ENCODE measurements around the gene KCNH2. TPM values are rescaled to one million over a fixed set of nuclear protein-coding genes. Genes with fewer than 3 reads are reported as not detected.

Gene KCNH2
- total RNA-seq, 1 donor, result 0.94 TPM

GRCh38 chr7:150900675-150901074 lies 77.4 kb downstream of the KCNH2 start:
- Histone ChIP-seq H3K9me3 (ENCODE audit: low read depth, low read length) (no peaks in the 10 kb centered on the region), H3K4me3 (ENCODE audit: low read length) (no peak overlapping the region), H3K27me3 (ENCODE audit: insufficient read depth, low read length) (peaks cover 31% of the 10 kb centered on the region), H3K4me1 (ENCODE audit: insufficient read depth, low read length) (peaks cover 4% of the 10 kb centered on the region)

GRCh38 chr7:150898475-150899011 lies 79.6 kb downstream of the KCNH2 start:
- Histone ChIP-seq H3K9me3 (ENCODE audit: low read depth, low read length) (no peaks in the 10 kb centered on the region), H3K4me3 (ENCODE audit: low read length) (no peak overlapping the region), H3K27me3 (ENCODE audit: insufficient read depth, low read length) (peaks cover 13% of the 10 kb centered on the region), H3K4me1 (ENCODE audit: insufficient read depth, low read length) (peaks cover 4% of the 10 kb centered on the region)

DNA sequence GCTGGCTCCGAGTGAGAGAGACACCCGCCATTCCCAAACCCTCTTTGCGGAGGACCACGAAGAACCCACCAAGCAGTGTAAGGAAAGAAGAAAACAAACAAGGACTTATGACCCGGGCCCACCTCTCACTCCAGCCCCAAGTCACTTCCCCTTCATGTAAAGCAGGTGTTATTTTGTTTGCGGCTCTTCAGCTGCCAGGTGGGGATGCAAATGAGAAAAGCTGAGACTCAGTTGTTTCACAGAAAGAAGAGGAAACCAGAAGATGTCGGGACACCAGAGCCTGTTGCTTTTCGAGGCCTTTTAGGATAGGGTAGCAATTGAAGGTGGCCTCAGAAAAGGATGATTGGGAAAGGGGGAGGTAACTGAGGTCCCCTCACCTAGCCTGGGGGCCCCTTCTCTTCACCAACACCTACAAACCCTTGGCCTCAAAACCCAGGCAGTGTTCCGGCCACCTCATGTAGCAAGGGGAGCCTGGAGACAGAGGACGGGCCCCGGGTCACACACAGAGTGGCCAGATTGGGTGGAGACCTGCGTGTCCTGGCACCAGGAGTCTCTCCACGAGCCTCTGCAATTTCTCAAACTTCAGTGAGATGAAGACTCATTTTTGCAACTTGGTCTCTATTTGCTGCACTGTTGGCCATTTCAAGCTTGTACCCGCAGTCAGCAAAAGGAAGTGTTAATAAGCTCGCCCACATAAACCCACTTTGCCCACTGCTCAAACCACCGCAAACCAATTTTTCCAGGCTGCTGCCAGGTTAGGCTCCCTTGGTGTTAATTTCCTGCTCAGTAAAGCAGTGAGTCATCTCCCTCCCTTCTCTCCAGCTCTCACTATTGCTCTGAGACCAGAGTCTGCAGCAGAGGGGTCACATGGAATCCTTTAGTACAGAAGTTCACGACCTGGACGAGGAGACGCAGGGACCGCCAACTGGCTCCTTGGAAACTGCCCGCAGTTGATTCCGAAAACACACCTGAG lies 80.3 kb downstream of the KCNH2 start:
- peaks cover 12% of the 10 kb centered on the region for H3K27me3 ChIP-seq (ENCODE audit: insufficient read depth, low read length)
- no peaks in the 10 kb centered on the region for H3K9me3 ChIP-seq (ENCODE audit: low read depth, low read length)
- H3K4me3 ChIP-seq (ENCODE audit: low read length), result no peak overlapping the region
- peaks cover 4% of the 10 kb centered on the region for H3K4me1 ChIP-seq (ENCODE audit: insufficient read depth, low read length)

- H3K27me3 ChIP-seq (ENCODE audit: insufficient read depth, low read length), result peaks cover 9% of the 10 kb centered on the region
- H3K4me1 ChIP-seq (ENCODE audit: insufficient read depth, low read length), result peaks cover 4% of the 10 kb centered on the region
- H3K9me3 ChIP-seq (ENCODE audit: low read depth, low read length), result no peaks in the 10 kb centered on the region
- H3K4me3 ChIP-seq (ENCODE audit: low read length), result no peak overlapping the region
These were observed 81.4 kb downstream of the KCNH2 start for GRCh38 chr7:150896562-150897209.

DNA sequence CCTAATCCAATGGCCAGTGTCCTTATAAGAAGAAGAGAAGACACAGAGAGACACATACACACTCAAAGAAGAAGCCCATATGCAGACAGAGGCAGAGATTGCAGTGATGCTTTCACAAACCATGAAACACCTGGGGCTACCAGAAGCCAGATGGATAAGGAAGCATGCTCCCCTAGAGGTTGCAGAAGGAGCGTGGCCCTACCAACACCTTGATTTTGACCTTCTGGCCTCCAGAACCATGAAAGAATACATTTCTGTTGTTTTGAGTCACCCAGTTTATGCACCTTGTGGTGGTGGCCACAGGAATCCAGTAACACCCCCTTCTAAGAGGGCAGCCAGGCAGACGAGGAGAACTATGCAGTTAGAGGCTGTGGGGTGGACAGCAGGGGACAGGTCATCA lies 82.3 kb downstream of the KCNH2 start:
- Histone ChIP-seq H3K9me3 (ENCODE audit: low read depth, low read length) (no peaks in the 10 kb centered on the region), H3K4me3 (ENCODE audit: low read length) (no peak overlapping the region), H3K27me3 (ENCODE audit: insufficient read depth, low read length) (peaks cover 9% of the 10 kb centered on the region), H3K4me1 (ENCODE audit: insufficient read depth, low read length) (peaks cover 4% of the 10 kb centered on the region)

Other genes starting within 250 kb of the KCNH2 start
- gene GIMAP5, start 240.9 kb downstream of the KCNH2 start, total RNA-seq, result 102 TPM
- 4.7 TPM for gene TMEM176B, start 178.0 kb downstream of the KCNH2 start, total RNA-seq
- 2.1 TPM for gene TMEM176A, start 177.6 kb downstream of the KCNH2 start, total RNA-seq
- 0.10 TPM for gene AOC1, start 125.8 kb downstream of the KCNH2 start, total RNA-seq
- 2.1 TPM for gene NOS3, start 12.7 kb upstream of the KCNH2 start, total RNA-seq
- gene ATG9B, start 46.2 kb upstream of the KCNH2 start, total RNA-seq, result 3.6 TPM
- gene ABCB8, start 50.1 kb upstream of the KCNH2 start, total RNA-seq, result 21.5 TPM
- 0.84 TPM for gene ASIC3, start 70.2 kb upstream of the KCNH2 start, total RNA-seq
- 3.7 TPM for gene CDK5, start 79.6 kb upstream of the KCNH2 start, total RNA-seq
- 9.4 TPM for gene SLC4A2, start 81.3 kb upstream of the KCNH2 start, total RNA-seq
- gene FASTK, start 102.5 kb upstream of the KCNH2 start, total RNA-seq, result 33.6 TPM
- gene TMUB1, start 105.2 kb upstream of the KCNH2 start, total RNA-seq, result 20.0 TPM
- 23.6 TPM for gene AGAP3, start 108.2 kb upstream of the KCNH2 start, total RNA-seq
- not detected for gene GBX1, start 189.4 kb upstream of the KCNH2 start, total RNA-seq
- not detected for gene ASB10, start 208.9 kb upstream of the KCNH2 start, total RNA-seq
- not detected for gene H2BK1, start 232.2 kb upstream of the KCNH2 start, total RNA-seq
- gene ABCF2, start 248.9 kb upstream of the KCNH2 start, total RNA-seq, result 9.7 TPM